Lower lobe of right lung (tissue), 2 donors: ENCODE measurements around the gene MYO1C. TPM values are rescaled to one million over a fixed set of nuclear protein-coding genes. Genes with fewer than 3 reads are reported as not detected.

Experiments used
- ATAC-seq, 2 donors: fragments of 200-7000 bp; cut with Tn5 transposase; one replicate each; pipeline ENCODE4 v1.9.1; 2020 to 2022; ENCODE audit warnings: mild to moderate bottlenecking in 2 of 2, moderate library complexity in 2 of 2
- DNase-seq: peaks from one replicate; pipeline ENCODE4 v3.0.0-alpha.2; 2020
- H3K27ac ChIP-seq: fragments of 200-600 bp; one replicate; pipeline ENCODE4 v1.8.0; 2022
- H3K27me3 ChIP-seq: fragments of 200-600 bp; one replicate; pipeline ENCODE4 v1.8.0; 2022; ENCODE audit warnings: low read depth
- H3K36me3 ChIP-seq: fragments of 200-600 bp; one replicate; pipeline ENCODE4 v1.8.0; 2022; ENCODE audit warnings: mild to moderate bottlenecking
- H3K4me1 ChIP-seq: fragments of 200-600 bp; one replicate; pipeline ENCODE4 v1.8.0; 2022
- H3K4me3 ChIP-seq: fragments of 200-600 bp; one replicate; pipeline ENCODE4 v1.8.0; 2022; ENCODE audit warnings: mild to moderate bottlenecking
- H3K9me3 ChIP-seq: fragments of 200-600 bp; one replicate; pipeline ENCODE4 v1.8.0; 2022
- intact Hi-C: fragments of 100-400 bp; cut with DNase I; formaldehyde crosslinking; loops from one replicate; pipeline ENCODE4 v1.11.0; 2022
- total RNA-seq: library from RNA; stranded (reverse); fragmentation: NEBNext Ultra II Directional; extraction: Animal tissue kit (Norgen Biotek cat#: 25700); gene quantifications from one replicate; pipeline ENCODE4 v1.2.1, GENCODE V29; 2021
- TF ChIP-seq, protein P1 (sequence below): fragments of 200-600 bp; IDR thresholded peaks from one replicate; pipeline ENCODE4 v1.8.0; 2022; ENCODE audit warnings: antibody characterized with exemption, mild to moderate bottlenecking
- donor health status: DM: no; HTN: yes; CAD: no; lungs with severe emphysema.

Gene MYO1C
- total RNA-seq, 1 donor from 2014 or later, result 213 TPM

GRCh38 chr17:1495265-1495989 is 2.9 kb upstream of the MYO1C start:
- peaks cover 47% of the 10 kb centered on the region for H3K36me3 ChIP-seq
- no peaks in the 10 kb centered on the region for H3K9me3 ChIP-seq
- no peak for DNase-seq
- H3K27ac ChIP-seq, result peak overlapping the region; percentile 91
- ATAC-seq, result peak; percentile 5 to 42
- H3K4me3 ChIP-seq, result no peak overlapping the region
- TF ChIP-seq, protein P1, sequence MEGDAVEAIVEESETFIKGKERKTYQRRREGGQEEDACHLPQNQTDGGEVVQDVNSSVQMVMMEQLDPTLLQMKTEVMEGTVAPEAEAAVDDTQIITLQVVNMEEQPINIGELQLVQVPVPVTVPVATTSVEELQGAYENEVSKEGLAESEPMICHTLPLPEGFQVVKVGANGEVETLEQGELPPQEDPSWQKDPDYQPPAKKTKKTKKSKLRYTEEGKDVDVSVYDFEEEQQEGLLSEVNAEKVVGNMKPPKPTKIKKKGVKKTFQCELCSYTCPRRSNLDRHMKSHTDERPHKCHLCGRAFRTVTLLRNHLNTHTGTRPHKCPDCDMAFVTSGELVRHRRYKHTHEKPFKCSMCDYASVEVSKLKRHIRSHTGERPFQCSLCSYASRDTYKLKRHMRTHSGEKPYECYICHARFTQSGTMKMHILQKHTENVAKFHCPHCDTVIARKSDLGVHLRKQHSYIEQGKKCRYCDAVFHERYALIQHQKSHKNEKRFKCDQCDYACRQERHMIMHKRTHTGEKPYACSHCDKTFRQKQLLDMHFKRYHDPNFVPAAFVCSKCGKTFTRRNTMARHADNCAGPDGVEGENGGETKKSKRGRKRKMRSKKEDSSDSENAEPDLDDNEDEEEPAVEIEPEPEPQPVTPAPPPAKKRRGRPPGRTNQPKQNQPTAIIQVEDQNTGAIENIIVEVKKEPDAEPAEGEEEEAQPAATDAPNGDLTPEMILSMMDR, result no peak
- intact Hi-C loops, result no loop called here
- H3K27me3 ChIP-seq, result no peaks in the 10 kb centered on the region
- H3K4me1 ChIP-seq, result peaks cover 54% of the 10 kb centered on the region

DNA sequence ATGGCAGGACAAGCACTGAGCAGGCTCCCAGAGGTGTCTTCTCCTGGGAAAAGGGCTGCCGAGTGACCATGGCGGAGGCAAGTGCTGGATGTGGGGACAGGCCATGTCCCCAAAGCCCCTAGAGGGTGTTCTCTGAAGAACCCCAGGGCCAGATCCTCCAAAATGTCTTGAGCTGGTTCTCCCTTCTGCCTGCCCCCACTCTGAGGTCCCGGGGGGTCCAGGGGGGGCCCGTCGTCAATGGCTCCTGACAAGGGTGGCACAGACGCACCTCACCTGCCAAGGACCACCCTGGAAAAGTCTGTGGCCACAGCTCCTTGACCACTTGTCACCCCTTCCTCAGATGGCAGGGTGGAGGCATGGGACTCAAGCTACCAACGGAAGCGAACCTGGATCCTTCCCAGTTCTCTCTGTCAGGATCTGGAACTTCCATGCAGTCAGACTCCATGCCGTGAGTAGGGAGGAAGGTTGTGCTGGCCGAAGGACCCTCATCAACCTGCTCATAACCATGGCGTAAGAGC is 2.3 kb upstream of the MYO1C start:
- ATAC-seq (no peak), DNase-seq (no peak)
- peaks cover 61% of the 10 kb centered on the region for H3K4me1 ChIP-seq
- peak overlapping the region; percentile 91 for H3K27ac ChIP-seq
- H3K36me3 ChIP-seq, result peaks cover 45% of the 10 kb centered on the region
- intact Hi-C loops, result no loop called here
- no peak overlapping the region for H3K4me3 ChIP-seq
- H3K9me3 ChIP-seq, result no peaks in the 10 kb centered on the region
- H3K27me3 ChIP-seq, result no peaks in the 10 kb centered on the region
- TF ChIP-seq, protein P1, result no peak

GRCh38 chr17:1494203-1494602 is 1.7 kb upstream of the MYO1C start:
- peaks cover 67% of the 10 kb centered on the region for H3K4me1 ChIP-seq
- no peak for ATAC-seq
- no peak for DNase-seq
- H3K36me3 ChIP-seq, result peaks cover 45% of the 10 kb centered on the region
- H3K27me3 ChIP-seq, result no peaks in the 10 kb centered on the region
- no peak overlapping the region for H3K4me3 ChIP-seq
- intact Hi-C loops, result no loop called here
- TF ChIP-seq, protein P1, result no peak
- H3K9me3 ChIP-seq, result no peaks in the 10 kb centered on the region
- H3K27ac ChIP-seq, result peak overlapping the region; percentile 91

GRCh38 chr17:1493291-1493980 is 950 bp upstream of the MYO1C start:
- ATAC-seq, result peak; percentile 1 to 7
- Histone ChIP-seq H3K4me1 (peaks cover 71% of the 10 kb centered on the region), H3K4me3 (peak overlapping the region; percentile 62)

More at GRCh38 chr17:1493291-1493980, 950 bp upstream of the MYO1C start:
- no peaks in the 10 kb centered on the region for H3K27me3 ChIP-seq
- intact Hi-C loops, result no loop called here
- TF ChIP-seq, protein P1, result no peak
- no peaks in the 10 kb centered on the region for H3K9me3 ChIP-seq
- peak overlapping the region; percentile 91 for H3K27ac ChIP-seq
- peaks cover 38% of the 10 kb centered on the region for H3K36me3 ChIP-seq
- peak; percentile 74 for DNase-seq
